ENCODE measurements around the gene PAOX.

DNA sequence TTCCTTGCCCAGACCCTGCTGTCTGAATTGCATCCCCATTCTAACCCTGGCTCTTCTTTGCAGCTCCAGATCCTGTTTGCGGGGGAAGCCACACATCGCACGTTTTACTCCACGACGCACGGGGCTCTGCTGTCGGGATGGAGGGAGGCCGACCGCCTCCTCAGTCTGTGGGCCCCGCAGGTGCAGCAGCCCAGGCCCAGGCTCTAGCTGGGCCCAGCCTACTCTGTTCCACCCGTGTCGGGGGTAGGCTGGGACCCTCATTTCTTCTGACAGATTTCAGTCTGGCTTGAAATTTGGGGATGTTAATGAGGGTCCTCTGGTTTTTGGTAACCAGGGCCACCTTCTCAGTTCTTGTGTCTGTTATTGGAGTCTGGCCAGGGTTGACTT lies 12.2 kb downstream of the PAOX start:
- TF ChIP-seq, protein P1, sequence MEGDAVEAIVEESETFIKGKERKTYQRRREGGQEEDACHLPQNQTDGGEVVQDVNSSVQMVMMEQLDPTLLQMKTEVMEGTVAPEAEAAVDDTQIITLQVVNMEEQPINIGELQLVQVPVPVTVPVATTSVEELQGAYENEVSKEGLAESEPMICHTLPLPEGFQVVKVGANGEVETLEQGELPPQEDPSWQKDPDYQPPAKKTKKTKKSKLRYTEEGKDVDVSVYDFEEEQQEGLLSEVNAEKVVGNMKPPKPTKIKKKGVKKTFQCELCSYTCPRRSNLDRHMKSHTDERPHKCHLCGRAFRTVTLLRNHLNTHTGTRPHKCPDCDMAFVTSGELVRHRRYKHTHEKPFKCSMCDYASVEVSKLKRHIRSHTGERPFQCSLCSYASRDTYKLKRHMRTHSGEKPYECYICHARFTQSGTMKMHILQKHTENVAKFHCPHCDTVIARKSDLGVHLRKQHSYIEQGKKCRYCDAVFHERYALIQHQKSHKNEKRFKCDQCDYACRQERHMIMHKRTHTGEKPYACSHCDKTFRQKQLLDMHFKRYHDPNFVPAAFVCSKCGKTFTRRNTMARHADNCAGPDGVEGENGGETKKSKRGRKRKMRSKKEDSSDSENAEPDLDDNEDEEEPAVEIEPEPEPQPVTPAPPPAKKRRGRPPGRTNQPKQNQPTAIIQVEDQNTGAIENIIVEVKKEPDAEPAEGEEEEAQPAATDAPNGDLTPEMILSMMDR (IDR thresholded peaks at IDR 0.05; ENCODE audit: insufficient read depth, low read length, poor library complexity, severe bottlenecking) = no peak
- TF ChIP-seq EZH2phosphoT487 (conservative IDR thresholded peaks at IDR 0.05; ENCODE audit: low read length) = no peak
